OCI-LY7 (cell line): ENCODE measurements around the gene C1orf116.

ENCODE experiments used
- CTCF ChIP-seq: fragments of 200-600 bp; sonication (generic); conservative IDR thresholded peaks from 2 replicates; pipeline ENCODE4 v1.5.1; 2014; ENCODE audit warnings: mild to moderate bottlenecking, antibody characterized with exemption, low read length, moderate library complexity, mixed read lengths
- EZH2phosphoT487 ChIP-seq: fragments of 200-600 bp; sonication (generic); IDR thresholded peaks from 2 replicates; pipeline ENCODE4 v1.6.1; 2018; ENCODE audit warnings: low read depth, borderline replicate concordance, mild to moderate bottlenecking, mixed run types, antibody characterized with exemption, low read length, moderate library complexity, mixed read lengths

- TF ChIP-seq CTCF (no peak), EZH2phosphoT487 (no peak)
Observed at GRCh38 chr1:207022996-207023679, 9.4 kb downstream of the C1orf116 start.
